ENCODE data around the gene TBX18.

- TF ChIP-seq POLR2A (IDR thresholded peaks at IDR 0.05) (no peak), CTCF (IDR thresholded peaks at IDR 0.05) (no peak)
These were observed 45.1 kb upstream of the TBX18 start for GRCh38 chr6:84809455-84809854.

All from breast epithelium (tissue), 3 donors.